Smooth muscle cell (in vitro differentiated cells): Measurements from ENCODE around the gene LINS1. TPM values are rescaled to one million over a fixed set of nuclear protein-coding genes. Genes with fewer than 3 reads are reported as not detected.

ENCODE experiments used
- DNase-seq: peaks from one replicate; lab custom pipeline; 2025; ENCODE audit not compliant: unreplicated experiment; lab: John Stamatoyannopoulos, UW
- H2AFZ ChIP-seq: fragments of 200-600 bp; sonication (generic); 2 replicates; pipeline ENCODE4 v1.6.0; 2016; ENCODE audit warnings: antibody characterized with exemption, low read depth, mild to moderate bottlenecking
- H3F3A ChIP-seq: fragments of 200-600 bp; sonication (generic); 2 replicates; pipeline ENCODE4 v1.6.0; 2017; ENCODE audit warnings: antibody characterized with exemption, low read depth
- H3K27ac ChIP-seq: fragments of 200-600 bp; sonication (generic); 2 replicates; pipeline ENCODE4 v1.5.1; 2016; ENCODE audit warnings: low read depth, mild to moderate bottlenecking
- H3K27me3 ChIP-seq: fragments of 200-600 bp; sonication (generic); 2 replicates; pipeline ENCODE4 v1.6.1; 2016; ENCODE audit warnings: low read depth, mild to moderate bottlenecking
- H3K36me3 ChIP-seq: fragments of 200-600 bp; sonication (generic); 2 replicates; pipeline ENCODE4 v1.5.1; 2016; ENCODE audit warnings: low read depth
- H3K4me1 ChIP-seq: fragments of 200-600 bp; sonication (generic); 2 replicates; pipeline ENCODE4 v1.5.1; 2016; ENCODE audit warnings: low read depth
- H3K4me2 ChIP-seq: fragments of 200-600 bp; sonication (generic); 2 replicates; pipeline ENCODE4 v1.6.0; 2016; ENCODE audit warnings: mild to moderate bottlenecking
- H3K4me3 ChIP-seq: fragments of 200-600 bp; sonication (generic); 2 replicates; pipeline ENCODE4 v1.5.1; 2016; ENCODE audit warnings: mild to moderate bottlenecking
- H3K79me2 ChIP-seq: fragments of 200-600 bp; sonication (generic); 2 replicates; pipeline ENCODE4 v1.6.0; 2016; ENCODE audit warnings: low read depth, mild to moderate bottlenecking
- H3K9ac ChIP-seq: fragments of 200-600 bp; sonication (generic); 2 replicates; pipeline ENCODE4 v1.6.0; 2016; ENCODE audit warnings: low read depth
- H3K9me3 ChIP-seq: fragments of 200-600 bp; sonication (generic); replicated peaks from 2 replicates; pipeline ENCODE4 v1.5.1; 2016; ENCODE audit warnings: low read depth
- H4K20me1 ChIP-seq: fragments of 200-600 bp; sonication (generic); 2 replicates; pipeline ENCODE4 v1.6.0; 2016; ENCODE audit warnings: low read depth
- CTCF ChIP-seq: fragments of 200-600 bp; sonication (generic); IDR thresholded peaks from 2 replicates; pipeline ENCODE4 v1.5.1; 2017; ENCODE audit warnings: borderline replicate concordance, mild to moderate bottlenecking, antibody characterized with exemption; ENCODE audit not compliant: insufficient read depth, poor library complexity, severe bottlenecking
- WGBS: methylation state at CpG from one replicate; pipeline ENCODE4 v1.1.7; 2016; ENCODE audit warnings: low lambda C conversion rate; 5-methylcytosine and 5-hydroxymethylcytosine counted together
- polyA plus RNA-seq: library from polyadenylated mRNA; unstranded; fragments of >200 nt; fragmentation: Nextera tagmentation; extraction: Ambion mirVana; gene quantifications from 2 replicates; pipeline ENCODE4 v1.2.1, GENCODE V29; 2016
- small RNA-seq: library from RNA; depleted of rRNA; stranded (forward); fragments of <200 nt; gene quantifications from one replicate; pipeline ENCODE3, GENCODE V24; 2014
- total RNA-seq: library from RNA; depleted of rRNA; stranded (reverse); fragments of >200 nt; gene quantifications from 2 replicates; pipeline ENCODE4 v1.2.3, GENCODE V29; 2014

Gene LINS1
- total and polyA plus RNA-seq, 2 experiments from 2014 or later = 6.0 to 9.2 TPM

- H2AFZ ChIP-seq = no peak overlapping the region
- no peaks in the 10 kb centered on the region for H3K27me3 ChIP-seq
- no peaks in the 10 kb centered on the region for H3K79me2 ChIP-seq
- no peak overlapping the region for H3K4me3 ChIP-seq
- 89% methylated on average over 3 of the region's 3 CpGs for WGBS
- H3K4me1 ChIP-seq = no peaks in the 10 kb centered on the region
- no peaks in the 10 kb centered on the region for H3F3A ChIP-seq
- no peak for DNase-seq
- H3K9ac ChIP-seq = no peak overlapping the region
- H3K4me2 ChIP-seq = no peak overlapping the region
- no peaks in the 10 kb centered on the region for H4K20me1 ChIP-seq
- H3K9me3 ChIP-seq = no peaks in the 10 kb centered on the region
- no peak for TF ChIP-seq CTCF
- H3K27ac ChIP-seq = no peak overlapping the region
- H3K36me3 ChIP-seq = no peaks in the 10 kb centered on the region
Observed at GRCh38 chr15:100521907-100522306, 80.1 kb downstream of the LINS1 start.

DNA sequence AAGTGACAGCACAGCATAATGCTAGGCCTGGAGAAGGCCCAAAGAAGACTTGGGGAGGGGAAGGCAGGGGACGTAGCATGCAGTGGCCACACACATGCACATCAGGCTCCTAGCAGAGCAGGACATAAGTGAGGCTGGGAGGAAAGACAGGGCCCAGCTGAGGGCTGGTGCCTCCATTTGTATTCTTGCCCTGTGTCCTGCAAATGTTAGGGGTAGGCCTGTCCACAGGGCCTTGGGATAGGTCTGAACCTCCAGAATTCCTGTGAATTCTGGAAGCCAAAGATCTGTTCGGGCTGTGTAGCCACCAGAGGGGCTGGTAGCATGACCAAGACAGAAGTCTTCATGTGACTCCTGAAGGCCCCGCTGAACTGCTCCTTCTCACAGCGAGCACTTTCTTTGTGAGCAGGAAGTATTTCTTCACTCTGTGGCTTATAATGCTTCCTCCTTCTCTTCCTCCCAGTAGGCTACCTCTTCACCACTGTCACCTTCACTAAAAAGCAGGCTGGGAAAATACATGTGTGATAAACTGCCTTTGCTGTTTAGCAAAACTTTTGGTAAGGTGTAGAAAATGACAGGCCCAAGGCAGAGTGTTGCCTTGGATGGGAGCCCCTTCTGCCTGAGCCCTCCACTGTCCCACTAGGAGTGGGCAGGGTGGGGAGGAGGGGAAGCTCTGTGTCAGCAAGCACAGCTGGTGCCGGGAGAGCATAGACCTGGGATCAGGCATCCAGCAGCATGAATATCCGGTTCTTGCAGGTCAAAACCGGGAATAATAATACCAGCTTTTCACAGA, 81.7 kb downstream of the LINS1 start:
- H4K20me1 ChIP-seq = no peaks in the 10 kb centered on the region
- H3K79me2 ChIP-seq = no peaks in the 10 kb centered on the region
- no peak for TF ChIP-seq CTCF
- no peak overlapping the region for H3K9ac ChIP-seq
- no peaks in the 10 kb centered on the region for H3F3A ChIP-seq
- H3K27me3 ChIP-seq = no peaks in the 10 kb centered on the region
- H3K4me3 ChIP-seq = no peak overlapping the region
- WGBS = 78% methylated on average over 7 of the region's 7 CpGs
- H3K9me3 ChIP-seq = no peaks in the 10 kb centered on the region
- H3K36me3 ChIP-seq = no peaks in the 10 kb centered on the region
- no peak for DNase-seq
- H3K4me1 ChIP-seq = no peaks in the 10 kb centered on the region
- H3K27ac ChIP-seq = no peak overlapping the region
- no peak overlapping the region for H2AFZ ChIP-seq
- no peak overlapping the region for H3K4me2 ChIP-seq

- TF ChIP-seq CTCF = no peak
- H3K9me3 ChIP-seq = no peaks in the 10 kb centered on the region
- H3K36me3 ChIP-seq = no peaks in the 10 kb centered on the region
- H3F3A ChIP-seq = no peaks in the 10 kb centered on the region
- H3K4me3 ChIP-seq = no peak overlapping the region
- no peaks in the 10 kb centered on the region for H3K79me2 ChIP-seq
- no peak overlapping the region for H3K9ac ChIP-seq
- H2AFZ ChIP-seq = no peak overlapping the region
- no peak overlapping the region for H3K4me2 ChIP-seq
- H4K20me1 ChIP-seq = no peaks in the 10 kb centered on the region
- WGBS = 88% methylated on average over 3 of the region's 3 CpGs
- H3K4me1 ChIP-seq = no peaks in the 10 kb centered on the region
- no peaks in the 10 kb centered on the region for H3K27me3 ChIP-seq
- DNase-seq = no peak
- no peak overlapping the region for H3K27ac ChIP-seq
Observed at GRCh38 chr15:100517846-100518245, 84.1 kb downstream of the LINS1 start.

Small RNA genes within 50 kb of the gene (small RNA-seq; reads per million reads assigned to genes)
- not detected for gene RF00019
- not detected for gene RNU6-181P
- gene RNU6-322P = not detected

Other genes with a start within 250 kb of the LINS1 start
- gene CERS3, start 73.2 kb downstream of the LINS1 start, total RNA-seq = 3.9 and 6.3 TPM in 2 replicates
- gene CERS3, start 73.2 kb downstream of the LINS1 start, polyA plus RNA-seq = 0.87 and 1.6 TPM in 2 replicates
- gene ASB7, start 405 bp upstream of the LINS1 start, total RNA-seq = 9.5 and 12.6 TPM in 2 replicates
- gene ASB7, start 405 bp upstream of the LINS1 start, polyA plus RNA-seq = 6.2 and 9.7 TPM in 2 replicates